ENCODE data around the gene ARL3.
A peak's percentile ranks its signal among the peaks of the same experiment; 100 is the strongest.

ARL3 gene, protein sequence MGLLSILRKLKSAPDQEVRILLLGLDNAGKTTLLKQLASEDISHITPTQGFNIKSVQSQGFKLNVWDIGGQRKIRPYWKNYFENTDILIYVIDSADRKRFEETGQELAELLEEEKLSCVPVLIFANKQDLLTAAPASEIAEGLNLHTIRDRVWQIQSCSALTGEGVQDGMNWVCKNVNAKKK

DNA sequence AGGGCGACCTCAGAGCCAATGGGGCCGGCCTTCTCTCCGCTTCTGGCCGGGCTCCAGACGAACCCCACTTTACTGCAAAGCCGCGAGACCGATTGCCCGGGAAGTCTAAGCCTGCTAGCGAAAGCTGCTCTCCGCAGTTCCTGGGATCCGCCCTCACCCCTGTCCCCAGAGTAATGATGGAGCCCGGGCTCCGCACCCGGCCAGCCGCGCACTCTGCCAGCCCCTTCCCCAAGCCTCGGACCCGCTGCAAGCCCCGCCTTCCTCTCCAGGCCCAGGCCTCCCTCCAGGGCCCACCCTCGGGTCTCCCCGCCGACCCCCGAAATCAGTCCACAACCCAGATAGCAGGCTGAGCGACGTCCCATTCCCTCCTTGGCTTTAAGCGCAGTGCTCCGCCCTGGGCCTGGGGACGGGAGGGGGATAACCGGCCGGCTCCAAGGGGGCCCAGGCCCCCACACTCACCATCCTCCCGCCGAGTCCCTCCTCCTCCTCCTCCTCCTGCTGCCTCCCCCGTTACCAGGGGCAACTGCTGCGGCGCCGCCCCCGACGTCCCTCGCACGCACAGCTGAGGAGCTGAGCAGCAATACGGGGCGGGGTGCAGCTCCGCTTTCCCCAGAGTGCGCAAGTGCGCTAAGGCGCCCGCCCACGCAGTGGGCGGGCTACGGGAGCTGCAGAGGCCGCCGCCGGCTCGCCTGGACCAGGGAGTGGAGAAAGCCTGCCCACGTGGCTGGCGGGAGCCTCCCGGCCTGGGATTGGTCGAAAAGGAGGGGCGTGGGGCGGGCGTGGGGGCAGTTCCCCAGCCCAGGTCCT, at the start of gene ARL3:
ARL3 (minus strand) TSS at position 584 of the 807 bp plus-strand sequence; CDS start at position 462, 122 bp downstream.
- H3K36me3 ChIP-seq (ENCODE audit: low read length), result no peaks in the 10 kb centered on the region
- TF ChIP-seq, protein P1, sequence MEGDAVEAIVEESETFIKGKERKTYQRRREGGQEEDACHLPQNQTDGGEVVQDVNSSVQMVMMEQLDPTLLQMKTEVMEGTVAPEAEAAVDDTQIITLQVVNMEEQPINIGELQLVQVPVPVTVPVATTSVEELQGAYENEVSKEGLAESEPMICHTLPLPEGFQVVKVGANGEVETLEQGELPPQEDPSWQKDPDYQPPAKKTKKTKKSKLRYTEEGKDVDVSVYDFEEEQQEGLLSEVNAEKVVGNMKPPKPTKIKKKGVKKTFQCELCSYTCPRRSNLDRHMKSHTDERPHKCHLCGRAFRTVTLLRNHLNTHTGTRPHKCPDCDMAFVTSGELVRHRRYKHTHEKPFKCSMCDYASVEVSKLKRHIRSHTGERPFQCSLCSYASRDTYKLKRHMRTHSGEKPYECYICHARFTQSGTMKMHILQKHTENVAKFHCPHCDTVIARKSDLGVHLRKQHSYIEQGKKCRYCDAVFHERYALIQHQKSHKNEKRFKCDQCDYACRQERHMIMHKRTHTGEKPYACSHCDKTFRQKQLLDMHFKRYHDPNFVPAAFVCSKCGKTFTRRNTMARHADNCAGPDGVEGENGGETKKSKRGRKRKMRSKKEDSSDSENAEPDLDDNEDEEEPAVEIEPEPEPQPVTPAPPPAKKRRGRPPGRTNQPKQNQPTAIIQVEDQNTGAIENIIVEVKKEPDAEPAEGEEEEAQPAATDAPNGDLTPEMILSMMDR (IDR thresholded peaks at IDR 0.05; ENCODE audit: insufficient read depth, low read length, poor library complexity, severe bottlenecking), result peak; percentile 25
- no peak for TF ChIP-seq EZH2phosphoT487 (conservative IDR thresholded peaks at IDR 0.05; ENCODE audit: low read length)
- H3K27me3 ChIP-seq (ENCODE audit: low read length), result no peaks in the 10 kb centered on the region
- peak within 1 kb of the TSS; percentile 34 for H3K27ac ChIP-seq (ENCODE audit: low read depth, low read length)
- peak within 1 kb of the TSS; percentile 81 for H3K4me3 ChIP-seq (ENCODE audit: insufficient read depth, low read length, poor library complexity, severe bottlenecking)
- peaks cover 11% of the 10 kb centered on the region; the same call in 1 of the 2 replicates for H3F3A ChIP-seq (ENCODE audit: insufficient read depth)
- peaks cover 33% of the 10 kb centered on the region for H3K79me2 ChIP-seq (ENCODE audit: insufficient read depth, low read length)
- H3K9ac ChIP-seq (ENCODE audit: low read length), result peak within 1 kb of the TSS; percentile 75
- peak within 1 kb of the TSS; percentile 76 for H3K4me2 ChIP-seq (ENCODE audit: low read depth, low read length, poor library complexity, severe bottlenecking)
- no peaks in the 10 kb centered on the region for H4K20me1 ChIP-seq (ENCODE audit: low read depth, low read length)
- peak within 1 kb of the TSS; percentile 76 for H2AFZ ChIP-seq (ENCODE audit: low read depth, low read length, severe bottlenecking)
- H3K9me3 ChIP-seq (ENCODE audit: insufficient read depth, low read length), result no peaks in the 10 kb centered on the region
- no peaks in the 10 kb centered on the region for H3K9me2 ChIP-seq (replicated peaks; ENCODE audit: insufficient read depth, low read length)

DNA sequence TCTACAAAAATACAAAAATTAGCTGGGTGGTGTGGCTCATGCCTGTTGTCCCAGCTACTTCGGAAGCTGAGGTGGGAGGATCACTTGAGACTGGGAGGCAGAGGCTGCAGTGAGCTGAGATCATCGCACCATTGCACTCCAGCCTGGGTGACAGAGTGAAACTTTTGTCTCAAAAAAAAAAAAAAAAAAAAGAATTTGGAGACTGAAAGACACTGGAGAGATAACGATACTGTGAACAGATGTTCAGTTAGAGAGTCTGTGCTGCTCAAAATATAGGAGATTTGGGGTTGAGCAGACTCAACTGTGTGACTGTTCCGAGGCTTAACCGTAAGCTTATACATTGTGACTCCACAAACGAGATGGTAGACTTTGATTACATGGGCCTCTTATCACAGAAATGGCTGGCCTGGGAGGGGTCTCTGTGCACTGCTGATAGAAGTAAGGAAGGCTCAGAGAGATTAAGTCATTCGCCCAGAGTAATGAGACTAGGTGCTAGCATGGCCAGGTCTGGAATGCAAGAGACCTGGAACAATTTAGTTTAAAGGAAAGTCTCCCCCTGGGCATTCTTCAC, 48.9 kb upstream of the ARL3 start:
- no peak overlapping the region for H2AFZ ChIP-seq (ENCODE audit: low read depth, low read length, severe bottlenecking)
- no peaks in the 10 kb centered on the region for H3K27me3 ChIP-seq (ENCODE audit: low read length)
- peaks cover 6% of the 10 kb centered on the region; the same call in 1 of the 2 replicates for H4K20me1 ChIP-seq (ENCODE audit: low read depth, low read length)
- H3K4me2 ChIP-seq (ENCODE audit: low read depth, low read length, poor library complexity, severe bottlenecking), result no peak overlapping the region
- peaks cover 49% of the 10 kb centered on the region for H3K79me2 ChIP-seq (ENCODE audit: insufficient read depth, low read length)
- H3K9me2 ChIP-seq (replicated peaks; ENCODE audit: insufficient read depth, low read length), result no peaks in the 10 kb centered on the region
- 0 out of 2 replicates have a peak, but pooled peaks cover 5% of the 10 kb centered on the region for H3K36me3 ChIP-seq (ENCODE audit: low read length)
- H3K27ac ChIP-seq (ENCODE audit: low read depth, low read length), result no peak overlapping the region
- no peaks in the 10 kb centered on the region for H3F3A ChIP-seq (ENCODE audit: insufficient read depth)
- no peaks in the 10 kb centered on the region for H3K9me3 ChIP-seq (ENCODE audit: insufficient read depth, low read length)
- H3K9ac ChIP-seq (ENCODE audit: low read length), result no peak overlapping the region
- no peak overlapping the region for H3K4me3 ChIP-seq (ENCODE audit: insufficient read depth, low read length, poor library complexity, severe bottlenecking)
- TF ChIP-seq EZH2phosphoT487 (conservative IDR thresholded peaks at IDR 0.05; ENCODE audit: low read length), result no peak
- TF ChIP-seq, protein P1 (IDR thresholded peaks at IDR 0.05; ENCODE audit: insufficient read depth, low read length, poor library complexity, severe bottlenecking), result no peak

DNA sequence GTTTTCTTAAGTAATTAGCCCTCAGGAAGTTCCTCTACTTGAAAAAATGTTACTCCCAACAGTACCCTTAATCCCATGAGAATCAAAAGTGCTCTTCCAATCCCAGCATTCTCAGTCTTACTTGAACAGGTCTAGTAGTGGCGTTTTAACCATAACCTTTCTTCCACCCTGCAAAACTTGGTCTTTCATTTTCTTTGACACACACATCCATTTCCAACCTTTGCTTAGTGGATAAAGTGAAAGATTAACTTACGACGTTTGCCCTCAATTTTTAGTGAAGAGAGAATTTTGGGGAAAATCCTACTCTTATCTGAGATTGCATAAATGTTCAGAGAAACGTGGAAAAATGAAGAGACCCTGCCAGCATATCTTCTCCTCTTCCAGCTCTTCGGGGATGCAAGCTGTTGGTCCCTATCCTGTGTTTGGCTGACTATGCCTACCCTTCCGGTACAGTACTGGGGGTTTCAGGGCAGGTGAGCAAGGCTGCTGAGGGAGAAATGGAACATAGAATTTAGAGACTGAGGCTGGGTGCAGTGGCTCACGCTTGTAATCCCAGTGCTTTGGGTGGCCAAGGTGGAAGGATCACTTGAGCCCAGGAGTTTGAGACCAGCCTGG, 48.3 kb upstream of the ARL3 start:
- TF ChIP-seq, protein P1 (IDR thresholded peaks at IDR 0.05; ENCODE audit: insufficient read depth, low read length, poor library complexity, severe bottlenecking), result no peak
- TF ChIP-seq EZH2phosphoT487 (conservative IDR thresholded peaks at IDR 0.05; ENCODE audit: low read length), result no peak
- Histone ChIP-seq H3K79me2 (ENCODE audit: insufficient read depth, low read length) (peaks cover 52% of the 10 kb centered on the region), H3K27me3 (ENCODE audit: low read length) (no peaks in the 10 kb centered on the region), H3K4me3 (ENCODE audit: insufficient read depth, low read length, poor library complexity, severe bottlenecking) (no peak overlapping the region), H3K36me3 (ENCODE audit: low read length) (0 out of 2 replicates have a peak, but pooled peaks cover 5% of the 10 kb centered on the region), H3K9ac (ENCODE audit: low read length) (no peak overlapping the region), H3K4me2 (ENCODE audit: low read depth, low read length, poor library complexity, severe bottlenecking) (no peak overlapping the region), H3K9me3 (ENCODE audit: insufficient read depth, low read length) (no peaks in the 10 kb centered on the region), H2AFZ (ENCODE audit: low read depth, low read length, severe bottlenecking) (no peak overlapping the region), H3F3A (ENCODE audit: insufficient read depth) (no peaks in the 10 kb centered on the region), H4K20me1 (ENCODE audit: low read depth, low read length) (peaks cover 6% of the 10 kb centered on the region; the same call in 1 of the 2 replicates), H3K9me2 (replicated peaks; ENCODE audit: insufficient read depth, low read length) (no peaks in the 10 kb centered on the region), H3K27ac (ENCODE audit: low read depth, low read length) (no peak overlapping the region)

Data from SU-DHL-6 (cell line).